Measurements from ENCODE around the gene TEC.

The TEC gene

DNA sequence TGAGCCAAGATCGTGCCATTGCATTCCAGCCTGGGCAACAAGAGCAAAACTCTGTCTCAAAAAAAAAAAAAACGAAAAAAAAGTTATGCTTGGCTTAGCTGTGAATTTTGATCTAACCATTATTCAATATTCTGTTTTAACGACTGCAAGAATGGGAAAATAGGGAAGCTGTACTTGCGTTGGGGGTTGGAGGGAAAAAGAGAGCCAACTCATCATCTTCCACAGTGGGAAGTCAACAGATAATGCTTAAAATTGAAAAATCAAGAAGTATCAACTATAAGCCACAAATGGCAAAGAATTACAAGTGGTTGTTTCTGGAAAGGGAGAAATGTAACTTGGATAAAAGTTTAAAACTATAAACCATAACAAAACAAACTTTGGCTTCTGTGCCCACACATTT, 2.9 kb downstream of the TEC start:
- no peak for DNase-seq (ENCODE audit: low read depth)
- TF ChIP-seq, protein P1, sequence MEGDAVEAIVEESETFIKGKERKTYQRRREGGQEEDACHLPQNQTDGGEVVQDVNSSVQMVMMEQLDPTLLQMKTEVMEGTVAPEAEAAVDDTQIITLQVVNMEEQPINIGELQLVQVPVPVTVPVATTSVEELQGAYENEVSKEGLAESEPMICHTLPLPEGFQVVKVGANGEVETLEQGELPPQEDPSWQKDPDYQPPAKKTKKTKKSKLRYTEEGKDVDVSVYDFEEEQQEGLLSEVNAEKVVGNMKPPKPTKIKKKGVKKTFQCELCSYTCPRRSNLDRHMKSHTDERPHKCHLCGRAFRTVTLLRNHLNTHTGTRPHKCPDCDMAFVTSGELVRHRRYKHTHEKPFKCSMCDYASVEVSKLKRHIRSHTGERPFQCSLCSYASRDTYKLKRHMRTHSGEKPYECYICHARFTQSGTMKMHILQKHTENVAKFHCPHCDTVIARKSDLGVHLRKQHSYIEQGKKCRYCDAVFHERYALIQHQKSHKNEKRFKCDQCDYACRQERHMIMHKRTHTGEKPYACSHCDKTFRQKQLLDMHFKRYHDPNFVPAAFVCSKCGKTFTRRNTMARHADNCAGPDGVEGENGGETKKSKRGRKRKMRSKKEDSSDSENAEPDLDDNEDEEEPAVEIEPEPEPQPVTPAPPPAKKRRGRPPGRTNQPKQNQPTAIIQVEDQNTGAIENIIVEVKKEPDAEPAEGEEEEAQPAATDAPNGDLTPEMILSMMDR (IDR thresholded peaks at IDR 0.05; ENCODE audit: low read length, missing control alignments): no peak
- no peak overlapping the region for H3K4me3 ChIP-seq (replicated peaks; ENCODE audit: low read depth, low read length)

DNA sequence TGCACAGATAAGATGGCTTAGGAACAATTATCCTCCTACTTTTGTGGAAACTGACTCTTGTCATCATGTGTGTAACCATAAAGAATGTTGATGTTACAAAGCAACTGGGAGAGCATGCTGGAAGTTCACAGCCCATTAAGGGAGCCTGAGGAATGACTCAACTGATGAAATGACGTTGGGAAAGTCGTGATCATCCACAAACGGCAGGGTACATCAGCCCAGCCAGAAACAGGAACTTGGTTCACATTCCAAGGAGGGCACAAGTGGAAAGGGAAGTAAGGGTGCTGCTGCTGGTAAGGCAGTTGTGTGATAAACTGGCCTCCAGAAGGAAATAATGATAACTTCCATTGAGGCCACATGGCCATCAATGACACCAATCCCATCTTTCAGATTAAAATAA, 6.7 kb downstream of the TEC start:
- TF ChIP-seq, protein P1 (IDR thresholded peaks at IDR 0.05; ENCODE audit: low read length, missing control alignments): no peak
- no peak overlapping the region for H3K4me3 ChIP-seq (replicated peaks; ENCODE audit: low read depth, low read length)
- DNase-seq (ENCODE audit: low read depth): no peak

DNA sequence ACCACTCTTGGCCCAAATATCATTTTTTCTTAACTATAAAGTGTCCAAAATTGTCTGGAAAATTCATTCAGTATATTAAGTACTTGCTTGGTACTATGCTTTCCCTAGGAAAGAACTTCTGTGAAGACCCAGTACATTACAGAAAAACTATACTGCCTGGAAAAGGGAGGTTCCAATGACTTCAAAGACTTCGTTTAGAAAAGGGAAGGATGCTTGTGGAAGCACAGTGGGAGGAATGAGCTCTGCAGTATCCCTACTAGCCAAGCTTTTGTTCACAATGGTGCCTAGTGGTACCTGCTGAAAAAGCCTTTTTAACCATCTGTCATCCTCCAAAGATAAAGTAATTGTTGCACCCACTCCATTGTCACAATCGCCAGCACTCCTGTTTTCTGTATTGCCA, 7.2 kb downstream of the TEC start:
- H3K4me3 ChIP-seq (replicated peaks; ENCODE audit: low read depth, low read length): no peak overlapping the region
- no peak for DNase-seq (ENCODE audit: low read depth)
- TF ChIP-seq, protein P1 (IDR thresholded peaks at IDR 0.05; ENCODE audit: low read length, missing control alignments): no peak

DNA sequence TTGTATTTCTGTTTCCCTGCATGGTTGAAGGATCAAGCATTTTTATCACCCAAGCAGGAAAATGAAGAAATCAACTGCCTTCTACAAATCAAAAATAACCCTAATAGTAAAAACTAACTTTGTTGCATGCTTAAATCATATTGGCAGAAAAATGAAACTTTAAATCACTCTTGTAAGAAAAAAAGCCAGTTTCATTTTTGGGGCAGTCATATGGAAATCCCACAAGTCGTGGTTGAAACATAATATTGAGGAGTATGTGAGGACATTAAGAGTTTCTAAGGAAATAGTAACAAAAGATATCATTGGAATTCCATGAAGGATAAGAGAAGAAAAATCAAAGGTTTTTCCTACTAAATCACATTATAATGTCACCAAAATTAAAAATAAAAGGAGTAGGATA, 8.4 kb downstream of the TEC start:
- H3K4me3 ChIP-seq (replicated peaks; ENCODE audit: low read depth, low read length): no peak overlapping the region
- TF ChIP-seq, protein P1 (IDR thresholded peaks at IDR 0.05; ENCODE audit: low read length, missing control alignments): no peak
- DNase-seq (ENCODE audit: low read depth): no peak

DNA sequence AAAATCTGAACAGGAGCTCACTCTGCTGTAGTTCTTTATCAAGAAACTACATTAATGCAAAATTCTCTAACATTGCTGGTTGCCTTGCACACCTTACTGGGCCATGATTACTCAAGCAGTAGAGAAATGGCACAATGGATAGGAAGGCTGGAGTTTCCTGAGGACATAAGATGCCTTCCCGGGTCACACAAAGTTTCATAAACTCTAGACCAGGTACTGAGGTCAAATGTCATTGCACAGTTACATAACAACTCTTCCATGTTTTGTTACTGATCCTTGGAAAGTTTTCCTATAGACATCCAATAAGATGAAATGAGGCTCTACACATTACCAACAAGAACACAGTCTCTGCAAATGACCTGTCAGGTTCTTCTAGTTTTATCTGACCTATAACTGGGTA, 9.9 kb downstream of the TEC start:
- no peak for DNase-seq (ENCODE audit: low read depth)
- TF ChIP-seq, protein P1 (IDR thresholded peaks at IDR 0.05; ENCODE audit: low read length, missing control alignments): no peak
- no peak overlapping the region for H3K4me3 ChIP-seq (replicated peaks; ENCODE audit: low read depth, low read length)

DNA sequence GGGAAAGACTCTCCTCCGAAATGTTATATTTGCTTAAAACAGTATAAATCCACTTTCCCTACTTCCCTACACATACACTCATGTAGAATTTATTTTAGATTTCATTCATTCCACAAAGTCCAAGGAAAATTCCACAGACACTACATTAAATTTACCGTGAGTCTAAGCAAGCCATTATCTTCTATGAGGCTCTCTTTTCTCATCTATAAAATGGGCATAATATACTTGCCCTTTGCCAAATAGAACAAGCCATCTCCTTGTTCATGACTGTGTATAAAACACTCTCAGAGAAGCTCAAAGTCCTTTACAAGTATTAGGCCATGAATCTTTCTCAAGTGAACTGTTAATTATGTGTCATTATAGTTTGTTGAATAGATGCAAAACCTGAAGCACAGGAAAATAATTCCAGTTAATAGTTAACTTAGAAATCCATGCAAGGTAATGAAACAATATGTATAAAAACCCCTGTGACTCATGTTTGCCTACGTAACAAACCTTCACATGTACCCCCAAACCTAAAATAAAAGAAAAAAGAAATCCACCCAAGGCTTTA, 10.7 kb downstream of the TEC start:
- no peak for DNase-seq (ENCODE audit: low read depth)
- no peak overlapping the region for H3K4me3 ChIP-seq (replicated peaks; ENCODE audit: low read depth, low read length)
- TF ChIP-seq, protein P1 (IDR thresholded peaks at IDR 0.05; ENCODE audit: low read length, missing control alignments): no peak

DNA sequence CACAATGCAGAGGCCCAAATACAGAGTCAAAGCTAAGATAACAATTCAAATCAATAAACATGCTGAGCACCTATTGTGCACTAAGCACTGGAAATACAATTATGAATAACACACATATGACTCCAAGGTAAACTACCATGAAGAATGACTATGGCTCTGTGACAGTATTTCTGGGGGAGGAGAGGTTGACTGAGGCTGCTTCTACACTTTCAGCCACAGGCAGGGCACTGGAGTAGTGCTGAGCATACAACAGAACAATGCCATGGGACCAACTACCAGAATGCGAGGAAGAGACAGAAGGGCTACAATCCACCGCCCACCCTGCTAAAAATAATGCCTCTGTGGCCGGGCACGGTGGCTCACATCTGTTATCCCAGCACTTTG, 13.7 kb downstream of the TEC start:
- no peak for DNase-seq (ENCODE audit: low read depth)
- H3K4me3 ChIP-seq (replicated peaks; ENCODE audit: low read depth, low read length): no peak overlapping the region
- TF ChIP-seq, protein P1 (IDR thresholded peaks at IDR 0.05; ENCODE audit: low read length, missing control alignments): no peak
